Liver (tissue), 9 donors: ENCODE results near the gene FBXO8. TPM values are rescaled to one million over a fixed set of nuclear protein-coding genes. Genes with fewer than 3 reads are reported as not detected.

Source experiments
- DNase-seq: peaks from one replicate; pipeline ENCODE4 v3.0.0-alpha.2; 2017; ENCODE audit warnings: low spot score
- H3K27ac ChIP-seq, 2 donors: one replicate each; pipeline ENCODE4 v1.7.0; 2013; ENCODE audit warnings: inconsistent platforms in 2 of 2, low read length in 2 of 2, control low read depth in 1 of 2, low read depth in 1 of 2, mild to moderate bottlenecking in 1 of 2
- H3K27me3 ChIP-seq, 4 donors: one replicate each; pipeline versions ENCODE4 v1.6.1 to v1.7.0; 2013; ENCODE audit warnings: low read length in 3 of 4, inconsistent platforms in 1 of 4, mild to moderate bottlenecking in 1 of 4, moderate library complexity in 1 of 4; ENCODE audit not compliant: control insufficient read depth in 4 of 4, insufficient read depth in 4 of 4
- H3K36me3 ChIP-seq, 4 donors: one replicate each; pipeline versions ENCODE4 v1.6.1 to v1.7.0; 2013; ENCODE audit warnings: low read length in 3 of 4, mild to moderate bottlenecking in 3 of 4, low read depth in 1 of 4, moderate library complexity in 1 of 4; ENCODE audit not compliant: control insufficient read depth in 4 of 4, insufficient read depth in 3 of 4
- H3K4me1 ChIP-seq, 4 donors: one replicate each; pipeline versions ENCODE4 v1.6.1 to v1.7.0; 2013; ENCODE audit warnings: low read length in 3 of 4, mild to moderate bottlenecking in 3 of 4, moderate library complexity in 1 of 4; ENCODE audit not compliant: control insufficient read depth in 4 of 4, insufficient read depth in 4 of 4
- H3K4me3 ChIP-seq, 3 donors: one replicate each; pipeline versions ENCODE4 v1.6.1 to v1.7.0; 2013; ENCODE audit warnings: low read length in 3 of 3, control low read depth in 1 of 3, low read depth in 1 of 3, mild to moderate bottlenecking in 1 of 3
- H3K9ac ChIP-seq, 2 donors: one replicate each; pipeline ENCODE4 v1.7.0; 2013; ENCODE audit warnings: low read length in 2 of 2, mild to moderate bottlenecking in 2 of 2, moderate library complexity in 2 of 2, control low read depth in 1 of 2, low read depth in 1 of 2
- H3K9me3 ChIP-seq, 4 donors: one replicate each; pipeline versions ENCODE4 v1.6.1 to v1.7.0; 2013; ENCODE audit warnings: low read length in 3 of 4; ENCODE audit not compliant: control insufficient read depth in 4 of 4
- ATF3 ChIP-seq: IDR thresholded peaks from 2 replicates; pipeline ENCODE4 v1.6.1; 2016; ENCODE audit warnings: antibody characterized with exemption
- CTCF ChIP-seq: fragments of 150-350 bp; IDR thresholded peaks from 2 replicates; pipeline ENCODE4 v1.5.1; 2017; ENCODE audit warnings: improper control_type of control experiment, low read depth, low read length; ENCODE audit not compliant: missing input control
- FOXA1 ChIP-seq: IDR thresholded peaks from 2 replicates; pipeline ENCODE4 v1.6.1; 2016; ENCODE audit warnings: antibody characterized with exemption
- FOXA2 ChIP-seq: IDR thresholded peaks from 2 replicates; pipeline ENCODE4 v1.6.1; 2016; ENCODE audit warnings: antibody characterized with exemption
- GABPA ChIP-seq, 2 donors: IDR thresholded peaks in 1 of 2; conservative IDR thresholded peaks in 1 of 2; 2 replicates each; pipeline ENCODE4 v1.6.1; 2016; ENCODE audit warnings: antibody characterized with exemption in 2 of 2, mild to moderate bottlenecking in 1 of 2, moderate library complexity in 1 of 2
- HNF4A ChIP-seq, 2 donors: conservative IDR thresholded peaks; 2 replicates each; pipeline ENCODE4 v1.6.1; 2016; ENCODE audit warnings: antibody characterized with exemption in 2 of 2, mild to moderate bottlenecking in 2 of 2
- HNF4G ChIP-seq: IDR thresholded peaks from 2 replicates; pipeline ENCODE4 v1.6.1; 2016; ENCODE audit warnings: antibody characterized with exemption
- JUND ChIP-seq, 2 donors: IDR thresholded peaks; 2 replicates each; pipeline ENCODE4 v1.6.1; 2016; ENCODE audit warnings: antibody characterized with exemption in 2 of 2
- NR2F2 ChIP-seq: IDR thresholded peaks from 2 replicates; pipeline ENCODE4 v1.6.1; 2016; ENCODE audit warnings: antibody characterized with exemption
- RAD21 ChIP-seq, 2 donors: IDR thresholded peaks; 2 replicates each; pipeline ENCODE4 v1.6.1; 2016; ENCODE audit warnings: antibody characterized with exemption in 2 of 2, mild to moderate bottlenecking in 2 of 2
- SP1 ChIP-seq: IDR thresholded peaks from 2 replicates; pipeline ENCODE4 v1.6.1; 2018; ENCODE audit warnings: antibody characterized with exemption, mild to moderate bottlenecking
- TAF1 ChIP-seq: conservative IDR thresholded peaks from 2 replicates; pipeline ENCODE4 v1.6.1; 2016; ENCODE audit warnings: antibody characterized with exemption, mild to moderate bottlenecking
- YY1 ChIP-seq: IDR thresholded peaks from 2 replicates; pipeline ENCODE4 v1.6.1; 2016; ENCODE audit warnings: antibody characterized with exemption, mild to moderate bottlenecking
- WGBS: extraction: QIAGEN DNeasy Blood & Tissue Kit; methylation state at CpG from one replicate; pipeline ENCODE4 v1.1.7; 2013; 5-methylcytosine and 5-hydroxymethylcytosine counted together
- polyA plus RNA-seq, 2 donors: library from polyadenylated mRNA; stranded (reverse) in 1 of 2; unstranded in 1 of 2; fragments of 200-250 nt in 1 of 2; fragments of >200 nt in 1 of 2; fragmentation: Nextera tagmentation in 1 of 2; extraction: Ambion mirVana in 1 of 2; gene quantifications; one replicate each; pipeline versions ENCODE4 v1.2.1 to v1.2.3, GENCODE V29; 2013 to 2015
- total RNA-seq, 2 donors: library from RNA; depleted of rRNA; stranded (reverse); fragments of >200 nt; gene quantifications; one replicate each; pipeline ENCODE4 v1.2.3, GENCODE V29; 2014
- TF ChIP-seq, protein P1 (sequence below): IDR thresholded peaks from 2 replicates; pipeline ENCODE4 v1.6.1; 2016; ENCODE audit warnings: antibody characterized with exemption
- TF ChIP-seq, protein P2 (sequence below): IDR thresholded peaks from 2 replicates; pipeline ENCODE4 v1.6.1; 2016; ENCODE audit warnings: antibody characterized with exemption, mild to moderate bottlenecking
- donor health status: healthy.
- donor health status: healthy.
- donor health status: healthy.
- donor health status: healthy.
- donor health status: healthy.

The FBXO8 gene
- total and polyA plus RNA-seq, 4 donors = 15.0 to 56.1 (median 35.1) TPM

- no peak overlapping the region for H3K27ac ChIP-seq
- H3K4me1 ChIP-seq = no peaks in the 10 kb centered on the region
- H3K4me3 ChIP-seq = no peak overlapping the region
- H3K36me3 ChIP-seq = peaks cover 2 to 6% (median 4%) of the 10 kb centered on the region in 4 donors
- no peak for DNase-seq
- H3K27me3 ChIP-seq = no peaks in the 10 kb centered on the region
- H3K9me3 ChIP-seq = no peaks in the 10 kb centered on the region
- no peak overlapping the region for H3K9ac ChIP-seq
- TF ChIP-seq, protein P1, sequence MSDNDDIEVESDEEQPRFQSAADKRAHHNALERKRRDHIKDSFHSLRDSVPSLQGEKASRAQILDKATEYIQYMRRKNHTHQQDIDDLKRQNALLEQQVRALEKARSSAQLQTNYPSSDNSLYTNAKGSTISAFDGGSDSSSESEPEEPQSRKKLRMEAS = no peak
- TF ChIP-seq RAD21 (IDR thresholded peaks at IDR 0.05) = no peak
- no peak for TF ChIP-seq ATF3
- no peak for TF ChIP-seq YY1
Measured at GRCh38 chr4:174317531-174317930, 34.1 kb upstream of the FBXO8 start.

DNA sequence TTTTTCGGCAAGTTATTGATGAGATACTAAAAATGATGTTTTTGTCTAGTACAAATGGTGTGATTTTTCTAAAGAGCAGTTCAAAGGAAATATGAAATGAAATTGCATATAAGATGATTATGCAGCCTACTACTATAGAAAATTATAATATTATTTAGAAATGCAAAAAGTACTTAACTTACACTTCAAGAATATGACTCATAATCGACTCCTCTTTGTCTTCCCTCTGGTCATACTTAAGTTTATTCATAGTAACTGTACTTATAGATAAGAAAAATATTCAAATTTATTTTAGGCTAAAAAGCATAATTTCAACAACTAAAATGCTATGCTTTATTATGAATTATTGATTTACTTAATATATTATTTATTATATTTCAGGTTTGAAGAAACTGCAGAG lies 33.5 kb upstream of the FBXO8 start:
- no peak for TF ChIP-seq SP1
- TF ChIP-seq RAD21 (IDR thresholded peaks at IDR 0.05) = no peak
- no peak for TF ChIP-seq JUND (IDR thresholded peaks at IDR 0.05)
- TF ChIP-seq NR2F2 = no peak
- TF ChIP-seq YY1 = no peak
- no peak for TF ChIP-seq ATF3
- TF ChIP-seq TAF1 = no peak
- no peak for TF ChIP-seq HNF4G
- TF ChIP-seq HNF4A (conservative IDR thresholded peaks at IDR 0.05) = no peak
- TF ChIP-seq, protein P2, sequence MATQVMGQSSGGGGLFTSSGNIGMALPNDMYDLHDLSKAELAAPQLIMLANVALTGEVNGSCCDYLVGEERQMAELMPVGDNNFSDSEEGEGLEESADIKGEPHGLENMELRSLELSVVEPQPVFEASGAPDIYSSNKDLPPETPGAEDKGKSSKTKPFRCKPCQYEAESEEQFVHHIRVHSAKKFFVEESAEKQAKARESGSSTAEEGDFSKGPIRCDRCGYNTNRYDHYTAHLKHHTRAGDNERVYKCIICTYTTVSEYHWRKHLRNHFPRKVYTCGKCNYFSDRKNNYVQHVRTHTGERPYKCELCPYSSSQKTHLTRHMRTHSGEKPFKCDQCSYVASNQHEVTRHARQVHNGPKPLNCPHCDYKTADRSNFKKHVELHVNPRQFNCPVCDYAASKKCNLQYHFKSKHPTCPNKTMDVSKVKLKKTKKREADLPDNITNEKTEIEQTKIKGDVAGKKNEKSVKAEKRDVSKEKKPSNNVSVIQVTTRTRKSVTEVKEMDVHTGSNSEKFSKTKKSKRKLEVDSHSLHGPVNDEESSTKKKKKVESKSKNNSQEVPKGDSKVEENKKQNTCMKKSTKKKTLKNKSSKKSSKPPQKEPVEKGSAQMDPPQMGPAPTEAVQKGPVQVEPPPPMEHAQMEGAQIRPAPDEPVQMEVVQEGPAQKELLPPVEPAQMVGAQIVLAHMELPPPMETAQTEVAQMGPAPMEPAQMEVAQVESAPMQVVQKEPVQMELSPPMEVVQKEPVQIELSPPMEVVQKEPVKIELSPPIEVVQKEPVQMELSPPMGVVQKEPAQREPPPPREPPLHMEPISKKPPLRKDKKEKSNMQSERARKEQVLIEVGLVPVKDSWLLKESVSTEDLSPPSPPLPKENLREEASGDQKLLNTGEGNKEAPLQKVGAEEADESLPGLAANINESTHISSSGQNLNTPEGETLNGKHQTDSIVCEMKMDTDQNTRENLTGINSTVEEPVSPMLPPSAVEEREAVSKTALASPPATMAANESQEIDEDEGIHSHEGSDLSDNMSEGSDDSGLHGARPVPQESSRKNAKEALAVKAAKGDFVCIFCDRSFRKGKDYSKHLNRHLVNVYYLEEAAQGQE = no peak
- TF ChIP-seq FOXA1 = no peak
- TF ChIP-seq GABPA (IDR thresholded peaks at IDR 0.05 in 1 of 2, conservative IDR thresholded peaks at IDR 0.05 in 1 of 2) = no peak
- TF ChIP-seq, protein P1 = no peak
- TF ChIP-seq FOXA2 = no peak
- TF ChIP-seq CTCF = no peak
- no peaks in the 10 kb centered on the region for H3K4me1 ChIP-seq
- H3K4me3 ChIP-seq = no peak overlapping the region
- no peaks in the 10 kb centered on the region for H3K9me3 ChIP-seq
- no peak for DNase-seq
- H3K27me3 ChIP-seq = no peaks in the 10 kb centered on the region
- peaks cover 2 to 6% (median 4%) of the 10 kb centered on the region in 4 donors for H3K36me3 ChIP-seq
- 50% methylated on average over 2 of the region's 2 CpGs for WGBS
- no peak overlapping the region for H3K9ac ChIP-seq
- H3K27ac ChIP-seq = no peak overlapping the region
